ES-I3 (cell line): Measurements from ENCODE around the gene P4HTM.

Source experiments
- H3K36me3 ChIP-seq: 2 replicates; pipeline ENCODE4 v1.6.1; 2013; ENCODE audit warnings: mild to moderate bottlenecking, low read length, control low read depth, moderate library complexity; ENCODE audit not compliant: insufficient read depth
- H3K4me1 ChIP-seq: 2 replicates; pipeline ENCODE4 v1.6.1; 2013; ENCODE audit warnings: mild to moderate bottlenecking, control low read depth, low read length; ENCODE audit not compliant: insufficient read depth
- H3K9ac ChIP-seq: 2 replicates; pipeline ENCODE4 v1.6.1; 2013; ENCODE audit warnings: low read depth, mild to moderate bottlenecking, low read length, moderate library complexity
- H3K9me3 ChIP-seq: 2 replicates; pipeline ENCODE4 v1.6.1; 2013; ENCODE audit warnings: mild to moderate bottlenecking, low read length, moderate library complexity; ENCODE audit not compliant: control insufficient read depth, insufficient read depth

P4HTM gene

DNA sequence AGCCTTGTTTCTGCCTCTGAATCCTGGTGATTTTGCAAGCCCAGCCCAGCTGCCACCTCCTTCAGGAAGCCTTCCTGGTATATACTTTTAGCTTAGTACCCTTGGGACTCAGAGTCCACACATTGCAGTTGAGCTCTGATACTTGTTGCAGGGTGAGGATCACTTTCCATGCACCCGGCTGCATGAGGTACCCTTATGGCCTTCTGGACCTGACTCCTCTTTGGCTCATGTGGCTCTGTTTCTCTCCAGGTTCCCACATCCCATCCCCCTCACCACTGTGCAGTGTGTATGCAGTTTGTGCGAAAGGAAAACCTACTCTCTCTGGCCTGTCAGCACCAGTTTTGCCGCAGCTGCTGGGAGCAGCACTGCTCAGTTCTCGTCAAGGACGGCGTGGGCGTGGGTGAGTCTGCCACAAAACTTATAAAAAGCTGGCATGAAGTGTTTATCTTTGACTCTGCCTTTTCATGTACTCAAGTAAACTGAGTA, 23.1 kb upstream of the P4HTM start:
- Histone ChIP-seq H3K36me3 (peaks cover 32% of the 10 kb centered on the region), H3K9me3 (no peaks in the 10 kb centered on the region), H3K9ac (no peak overlapping the region), H3K4me1 (peaks cover 15% of the 10 kb centered on the region)

GRCh38 chr3:48970586-48970985, 19.5 kb upstream of the P4HTM start:
- H3K9ac ChIP-seq = no peak overlapping the region
- no peaks in the 10 kb centered on the region for H3K9me3 ChIP-seq
- peaks cover 51% of the 10 kb centered on the region for H3K36me3 ChIP-seq
- H3K4me1 ChIP-seq = no peaks in the 10 kb centered on the region

DNA sequence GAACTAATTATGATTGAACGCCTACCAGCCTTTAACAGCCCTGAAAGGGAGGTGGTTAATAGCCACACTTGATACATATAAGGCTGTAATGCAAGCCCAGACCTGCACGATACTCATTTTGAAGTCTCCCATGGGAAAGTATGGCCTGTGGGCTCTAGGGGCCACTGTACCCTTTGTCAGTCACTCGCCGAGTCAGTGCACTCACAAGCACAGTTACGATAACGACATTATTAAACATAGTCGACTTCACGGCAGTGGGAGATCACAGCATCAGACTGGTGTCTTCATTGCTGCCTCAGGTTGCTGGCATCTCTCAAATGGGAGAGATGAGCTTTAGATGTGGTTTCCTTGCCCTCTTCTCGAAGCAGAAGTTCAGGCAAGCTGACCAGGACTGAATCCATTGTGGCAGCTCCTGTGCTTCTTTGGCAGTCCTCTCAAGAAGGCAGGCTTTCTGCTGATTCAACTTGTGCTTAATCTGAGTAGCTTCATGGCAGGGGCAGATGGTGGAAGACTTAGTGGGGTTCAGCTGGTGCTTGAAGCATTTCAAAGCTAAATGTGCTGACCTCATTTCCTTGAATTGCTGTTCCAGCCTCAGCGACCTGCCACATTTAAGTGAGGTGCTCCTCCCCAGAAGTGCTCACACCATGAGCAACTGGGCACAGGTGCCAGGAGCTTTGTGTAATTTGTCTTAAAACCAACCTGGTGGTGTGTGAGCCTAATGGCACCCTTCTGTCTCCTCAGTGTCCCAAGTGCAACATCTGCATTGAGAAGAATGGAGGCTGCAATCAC, 15.8 kb upstream of the P4HTM start:
- no peaks in the 10 kb centered on the region for H3K4me1 ChIP-seq
- H3K9me3 ChIP-seq = no peaks in the 10 kb centered on the region
- H3K9ac ChIP-seq = no peak overlapping the region
- peaks cover 45% of the 10 kb centered on the region for H3K36me3 ChIP-seq

DNA sequence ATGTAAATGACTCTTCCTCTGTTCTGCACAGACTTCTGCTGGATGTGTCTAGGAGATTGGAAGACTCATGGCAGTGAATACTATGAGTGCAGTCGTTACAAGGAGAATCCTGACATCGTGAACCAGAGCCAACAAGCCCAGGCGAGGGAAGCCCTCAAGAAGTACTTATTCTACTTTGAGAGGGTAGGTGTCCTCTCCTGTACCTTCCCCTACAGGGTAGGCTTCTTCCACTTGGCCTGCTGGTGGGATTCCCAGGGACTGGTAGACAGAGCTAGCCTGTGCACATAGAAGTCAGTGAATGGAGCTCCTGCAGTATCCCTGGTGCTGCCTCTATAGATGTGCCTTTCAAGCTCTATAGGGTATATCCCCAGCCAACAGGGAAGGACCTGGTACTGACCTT, 10.6 kb upstream of the P4HTM start:
- H3K36me3 ChIP-seq = peaks cover 32% of the 10 kb centered on the region
- H3K9me3 ChIP-seq = no peaks in the 10 kb centered on the region

GRCh38 chr3:48980295-48980694, 9.7 kb upstream of the P4HTM start:
- Histone ChIP-seq H3K9me3 (no peaks in the 10 kb centered on the region), H3K36me3 (peaks cover 32% of the 10 kb centered on the region), H3K4me1 (no peaks in the 10 kb centered on the region), H3K9ac (no peak overlapping the region)

More for the DNA sequence above, 10.6 kb upstream of the P4HTM start:
- no peaks in the 10 kb centered on the region for H3K4me1 ChIP-seq
- no peak overlapping the region for H3K9ac ChIP-seq

DNA sequence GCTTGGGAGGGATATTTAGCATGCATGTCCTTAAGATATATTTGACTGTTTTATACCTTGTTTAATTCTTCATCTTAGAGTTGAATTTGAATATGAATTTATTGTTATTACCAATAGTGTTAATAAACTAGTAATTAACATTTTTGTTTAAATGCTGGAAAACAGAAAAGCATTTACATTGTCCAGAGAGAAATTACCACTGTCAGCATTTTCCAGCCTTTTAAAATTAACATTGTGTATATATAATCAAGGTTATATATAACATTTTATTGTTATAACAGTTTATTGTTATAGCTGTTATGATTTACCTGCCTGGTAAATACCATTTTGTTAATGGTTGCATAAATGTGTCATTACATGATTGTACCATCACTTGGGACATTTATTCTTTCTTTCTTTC, 8.0 kb upstream of the P4HTM start:
- peaks cover 26% of the 10 kb centered on the region for H3K36me3 ChIP-seq
- no peaks in the 10 kb centered on the region for H3K4me1 ChIP-seq
- no peak overlapping the region for H3K9ac ChIP-seq
- no peaks in the 10 kb centered on the region for H3K9me3 ChIP-seq

- no peak overlapping the region for H3K9ac ChIP-seq
- H3K36me3 ChIP-seq = peaks cover 26% of the 10 kb centered on the region
Observed at GRCh38 chr3:48982686-48983085, 7.4 kb upstream of the P4HTM start.

GRCh38 chr3:48983096-48983495, 6.9 kb upstream of the P4HTM start:
- Histone ChIP-seq H3K36me3 (peaks cover 26% of the 10 kb centered on the region), H3K9me3 (no peaks in the 10 kb centered on the region), H3K9ac (no peak overlapping the region), H3K4me1 (no peaks in the 10 kb centered on the region)

More at GRCh38 chr3:48982686-48983085, 7.4 kb upstream of the P4HTM start:
- Histone ChIP-seq H3K4me1 (no peaks in the 10 kb centered on the region), H3K9me3 (no peaks in the 10 kb centered on the region)

- H3K9me3 ChIP-seq = no peaks in the 10 kb centered on the region
- H3K4me1 ChIP-seq = no peaks in the 10 kb centered on the region; the same call in 1 of the 2 replicates
- peaks cover 26% of the 10 kb centered on the region for H3K36me3 ChIP-seq
- H3K9ac ChIP-seq = no peak overlapping the region
Observed at GRCh38 chr3:48984663-48985062, 5.4 kb upstream of the P4HTM start.

DNA sequence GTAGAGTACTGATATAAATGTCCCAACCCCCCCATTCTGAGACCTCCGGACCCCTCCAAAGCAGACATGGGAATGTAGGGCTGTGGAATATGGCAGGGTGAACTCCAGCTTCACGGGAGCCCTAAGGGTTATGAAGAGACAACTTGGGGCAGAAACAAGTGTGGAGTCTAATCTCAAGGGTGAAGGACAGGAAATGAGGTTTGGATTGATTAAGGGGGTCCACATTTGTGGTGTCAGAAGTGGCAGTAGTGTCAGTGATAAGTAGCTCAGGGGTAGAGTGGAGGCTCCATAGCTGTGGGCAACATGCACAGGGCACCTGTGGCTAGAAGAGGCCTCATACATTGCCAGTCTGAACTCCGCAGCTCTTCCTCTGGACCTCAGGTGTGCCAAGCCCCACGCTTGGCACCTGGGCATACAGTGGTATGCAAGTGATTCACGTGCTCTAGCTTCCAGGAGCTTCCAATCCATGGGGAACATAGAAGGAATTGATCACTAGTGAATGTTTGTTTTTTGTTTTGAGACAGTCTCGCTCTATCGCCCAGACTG, 4.1 kb upstream of the P4HTM start:
- Histone ChIP-seq H3K36me3 (peaks cover 19% of the 10 kb centered on the region), H3K4me1 (no peaks in the 10 kb centered on the region; the same call in 1 of the 2 replicates), H3K9ac (no peak overlapping the region), H3K9me3 (no peaks in the 10 kb centered on the region)

GRCh38 chr3:48989126-48989795, 780 bp upstream of the P4HTM start:
- peak overlapping the region; percentile 88 for H3K9ac ChIP-seq
- peaks cover 3% of the 10 kb centered on the region for H3K4me1 ChIP-seq

GRCh38 chr3:48990636-48991469, 812 bp downstream of the P4HTM start:
- peaks cover 3% of the 10 kb centered on the region for H3K4me1 ChIP-seq
- H3K9me3 ChIP-seq = no peaks in the 10 kb centered on the region
- H3K36me3 ChIP-seq = peaks cover 4% of the 10 kb centered on the region; the same call in 1 of the 2 replicates
- peak overlapping the region; percentile 88 for H3K9ac ChIP-seq

More at GRCh38 chr3:48989126-48989795, 780 bp upstream of the P4HTM start:
- Histone ChIP-seq H3K36me3 (peaks cover 10% of the 10 kb centered on the region), H3K9me3 (no peaks in the 10 kb centered on the region)

DNA sequence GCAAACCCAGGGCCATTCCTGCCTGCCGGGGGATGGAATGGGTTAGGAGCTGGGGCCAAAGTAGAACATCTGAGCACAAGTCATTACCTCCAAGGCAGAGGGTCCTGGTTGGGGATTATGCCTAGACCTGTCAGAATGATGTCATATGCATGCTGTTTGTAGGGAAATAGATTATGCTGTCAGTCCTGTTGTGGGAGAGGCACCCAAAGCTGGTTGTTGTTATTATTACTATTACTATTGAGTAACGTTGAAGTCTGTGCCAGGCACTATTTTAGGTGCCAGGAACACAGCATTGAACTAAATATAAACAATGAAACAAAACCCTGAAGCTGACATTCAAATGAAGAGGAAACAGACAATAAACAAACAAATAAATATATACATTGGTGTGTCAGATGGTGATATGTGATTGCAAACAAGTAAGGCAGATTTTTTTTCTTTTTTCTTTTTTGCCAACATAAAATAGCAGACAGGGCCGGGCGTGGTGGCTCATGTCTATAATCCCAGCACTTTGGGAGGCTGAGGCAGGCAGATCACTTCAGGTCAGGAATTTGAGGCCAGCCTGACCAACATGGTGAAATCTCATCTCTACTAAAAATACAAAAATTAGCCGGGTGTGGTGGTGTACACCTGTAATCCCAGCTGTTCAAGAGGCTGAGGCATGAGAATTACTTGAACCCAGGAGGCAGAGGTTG, 2.0 kb downstream of the P4HTM start:
- H3K4me1 ChIP-seq = peaks cover 3% of the 10 kb centered on the region
- H3K9ac ChIP-seq = no peak overlapping the region
- H3K9me3 ChIP-seq = no peaks in the 10 kb centered on the region
- H3K36me3 ChIP-seq = no peaks in the 10 kb centered on the region
